Stimulated activated CD4-positive, alpha-beta T cell treated with anti-CD3 and anti-CD28 coated beads, Interleukin-15, amount 100 ng/mL, for 48 hours (primary cell): Measurements from ENCODE around the gene AVPR1B.

ENCODE experiments used
- DNase-seq, 2 donors: peaks; one replicate each; pipeline ENCODE4 v3.0.0-alpha.2; 2020; ENCODE audit warnings: low read depth in 2 of 2

Gene AVPR1B

GRCh38 chr1:206111271-206111927 lies 5.8 kb downstream of the AVPR1B start:
- DNase-seq, result no peak

DNA sequence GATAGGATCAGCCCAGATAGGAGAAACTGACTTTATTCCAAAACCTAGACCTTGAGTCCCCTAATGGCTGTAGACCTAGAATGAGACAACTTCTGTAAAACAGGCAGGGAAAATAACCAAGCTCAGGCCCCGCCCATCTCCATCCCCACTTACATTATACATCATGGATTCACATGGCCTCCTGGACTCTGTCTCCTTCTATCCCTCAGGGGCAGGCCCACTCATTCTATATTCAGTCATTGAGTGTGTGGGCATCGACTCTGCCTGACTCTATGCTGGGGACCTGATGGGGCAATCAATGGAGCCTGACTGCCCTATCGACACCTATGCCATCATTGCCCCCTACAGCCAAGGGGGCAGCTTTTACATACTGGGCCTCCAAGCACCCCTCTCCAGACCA lies 6.4 kb downstream of the AVPR1B start:
- DNase-seq, result no peak

DNA sequence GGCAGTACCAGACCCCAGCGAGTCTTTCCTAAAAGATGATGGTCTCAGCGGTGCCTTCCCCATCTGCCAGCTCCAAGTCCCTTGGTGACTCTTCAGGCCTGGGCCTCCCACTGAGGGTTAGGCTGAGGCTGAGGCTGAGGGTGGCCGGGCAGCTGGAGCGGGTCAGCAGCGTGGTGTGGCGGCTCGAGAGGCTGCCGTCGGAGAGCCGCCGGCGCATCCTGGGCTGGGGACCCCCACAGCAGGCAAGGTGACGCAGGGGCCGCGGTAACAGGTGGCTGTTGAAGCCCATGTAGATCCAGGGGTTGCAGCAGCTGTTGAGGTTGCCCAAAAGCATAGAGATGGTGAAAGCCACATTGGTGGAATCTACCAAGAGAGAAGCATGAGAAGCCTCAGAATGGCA lies 7.0 kb downstream of the AVPR1B start:
- DNase-seq, result no peak

GRCh38 chr1:206109718-206110117 lies 7.5 kb downstream of the AVPR1B start:
- DNase-seq, result no peak

GRCh38 chr1:206108635-206109034 lies 8.6 kb downstream of the AVPR1B start:
- DNase-seq, result no peak

- DNase-seq, result no peak
These were observed 10.0 kb downstream of the AVPR1B start for GRCh38 chr1:206107168-206107544.

GRCh38 chr1:206106328-206107167 lies 10.6 kb downstream of the AVPR1B start:
- peak; percentile 52 to 68 for DNase-seq

DNA sequence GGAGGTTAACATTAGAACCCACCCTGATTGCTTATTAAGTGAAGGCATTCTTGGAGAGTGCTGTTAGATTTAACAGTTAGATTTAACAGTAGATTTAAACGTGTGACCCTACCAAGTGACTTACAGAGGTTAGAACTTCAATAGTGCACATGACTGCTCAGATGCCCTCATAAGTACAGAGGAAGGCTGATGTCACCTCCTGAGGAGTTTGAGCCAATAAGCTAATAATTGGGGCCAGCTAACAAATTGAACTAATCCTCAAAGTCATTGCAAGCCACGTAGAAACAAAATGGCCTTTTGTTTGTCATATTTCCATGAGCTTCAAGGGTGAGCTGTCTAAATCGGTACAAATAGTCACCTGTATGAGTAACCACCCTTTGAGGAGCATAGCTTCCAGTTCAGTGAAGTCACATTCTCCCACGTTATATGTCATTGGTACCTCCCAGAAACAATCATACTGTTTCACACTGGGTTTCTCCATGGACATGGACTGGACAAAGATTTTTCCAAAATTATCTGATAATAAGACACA lies 11.7 kb downstream of the AVPR1B start:
- DNase-seq, result no peak

DNA sequence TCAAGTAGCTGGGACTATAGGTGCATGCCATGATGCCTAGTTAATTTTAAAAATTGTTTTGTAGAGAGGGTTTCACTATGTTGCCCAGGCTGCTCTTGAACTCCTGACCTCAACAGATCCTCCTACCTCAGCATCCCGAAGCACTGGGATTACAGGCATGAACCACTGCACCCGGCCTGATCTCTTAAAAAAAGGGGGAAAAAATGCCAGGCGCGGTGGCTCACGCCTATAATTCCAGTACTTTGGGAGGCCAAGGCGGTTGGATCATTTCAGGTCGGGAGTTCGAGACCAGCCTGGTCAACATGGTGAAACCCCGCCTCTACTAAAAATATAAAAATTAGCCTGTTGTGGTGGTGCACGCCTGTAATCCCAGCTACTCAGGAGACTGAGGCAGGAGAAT lies 13.2 kb downstream of the AVPR1B start:
- no peak for DNase-seq

DNA sequence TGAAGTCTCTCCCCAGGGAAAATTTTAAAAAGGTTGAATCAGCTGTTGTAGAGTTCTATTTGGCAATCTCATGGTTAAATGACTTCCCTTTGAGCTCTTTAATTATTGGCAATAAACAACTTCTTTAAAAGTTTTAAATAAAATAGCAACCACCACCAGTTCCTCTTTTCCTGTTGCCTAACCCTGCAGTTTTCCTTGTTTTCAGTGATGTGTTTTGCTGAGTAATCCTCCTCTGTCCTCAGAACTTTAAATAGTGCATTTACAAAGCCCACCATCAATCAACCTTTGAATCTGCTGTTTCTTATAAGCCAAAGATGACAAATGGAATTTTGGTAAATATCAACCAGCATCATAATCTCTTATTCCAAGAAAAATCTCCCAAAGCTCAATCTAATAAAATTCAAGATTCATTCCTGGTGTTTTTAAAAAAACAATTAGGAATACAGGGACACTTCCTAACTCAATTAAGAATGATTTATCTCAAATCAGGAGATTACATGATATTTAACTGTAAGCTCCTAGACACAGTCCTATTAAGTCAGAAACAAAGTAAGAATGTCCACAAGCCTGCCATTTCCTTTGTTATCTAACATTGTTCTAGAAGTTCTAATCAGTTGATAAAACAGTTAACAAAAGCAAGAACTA lies 14.8 kb downstream of the AVPR1B start:
- no peak for DNase-seq

DNA sequence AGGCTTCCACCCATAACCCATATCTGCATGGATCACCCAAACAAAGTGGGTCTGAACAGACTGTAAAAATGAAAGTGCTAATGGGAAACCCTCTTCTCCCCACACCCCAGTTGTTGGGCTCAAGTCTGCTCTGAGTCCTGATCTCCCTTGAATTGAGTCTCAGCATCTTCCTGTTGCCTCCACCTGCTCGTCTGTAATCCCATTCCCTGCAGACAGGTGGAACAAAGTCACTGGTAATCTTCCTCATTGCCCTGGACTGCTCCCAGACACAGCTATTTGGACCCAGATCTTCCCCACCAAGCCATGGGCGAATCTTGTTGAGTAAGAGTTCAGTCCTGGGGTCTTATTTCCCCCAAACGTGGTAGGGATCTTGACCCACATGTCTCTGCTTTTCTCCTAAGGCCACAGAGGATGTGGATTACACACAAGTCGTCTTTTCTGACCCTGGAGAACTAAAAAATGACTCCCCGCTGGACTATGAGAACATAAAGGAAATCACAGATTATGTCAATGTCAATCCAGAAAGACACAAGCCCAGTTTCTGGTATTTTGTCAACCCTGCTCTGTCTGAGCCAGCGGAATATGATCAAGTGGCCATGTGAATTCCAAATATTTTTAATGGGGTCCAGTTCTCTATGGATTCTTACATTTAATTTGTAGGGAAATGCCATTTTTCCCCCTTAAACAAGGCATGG lies 15.7 kb downstream of the AVPR1B start:
- no peak for DNase-seq

DNA sequence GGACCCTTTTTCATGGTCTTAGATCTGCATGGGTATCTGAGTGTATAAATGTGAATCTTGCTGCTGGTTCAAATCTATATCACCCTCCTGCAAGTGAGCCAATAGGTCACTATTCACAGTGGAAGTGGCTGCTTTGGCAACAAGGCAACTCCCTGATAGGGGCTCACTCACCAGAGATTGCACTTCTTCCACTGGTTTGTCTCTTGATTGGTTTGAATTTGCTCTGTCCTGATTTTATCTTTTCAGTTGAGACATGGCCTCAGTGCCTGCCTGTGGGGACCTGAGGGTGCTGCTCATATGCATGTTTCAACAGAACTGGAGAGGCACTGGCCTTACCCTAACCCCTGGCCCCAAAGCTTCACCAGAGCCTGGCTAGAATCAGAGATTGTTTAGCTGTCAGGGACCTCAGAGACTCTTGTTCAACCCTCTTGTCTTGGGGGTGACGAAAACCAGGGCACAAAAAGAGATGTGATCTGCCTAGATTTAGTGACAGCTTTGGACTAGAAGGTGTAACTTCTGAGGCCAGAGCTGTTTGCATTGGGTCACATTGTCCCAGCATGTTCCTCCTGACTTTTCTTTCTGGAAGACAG lies 16.9 kb downstream of the AVPR1B start:
- no peak for DNase-seq

DNA sequence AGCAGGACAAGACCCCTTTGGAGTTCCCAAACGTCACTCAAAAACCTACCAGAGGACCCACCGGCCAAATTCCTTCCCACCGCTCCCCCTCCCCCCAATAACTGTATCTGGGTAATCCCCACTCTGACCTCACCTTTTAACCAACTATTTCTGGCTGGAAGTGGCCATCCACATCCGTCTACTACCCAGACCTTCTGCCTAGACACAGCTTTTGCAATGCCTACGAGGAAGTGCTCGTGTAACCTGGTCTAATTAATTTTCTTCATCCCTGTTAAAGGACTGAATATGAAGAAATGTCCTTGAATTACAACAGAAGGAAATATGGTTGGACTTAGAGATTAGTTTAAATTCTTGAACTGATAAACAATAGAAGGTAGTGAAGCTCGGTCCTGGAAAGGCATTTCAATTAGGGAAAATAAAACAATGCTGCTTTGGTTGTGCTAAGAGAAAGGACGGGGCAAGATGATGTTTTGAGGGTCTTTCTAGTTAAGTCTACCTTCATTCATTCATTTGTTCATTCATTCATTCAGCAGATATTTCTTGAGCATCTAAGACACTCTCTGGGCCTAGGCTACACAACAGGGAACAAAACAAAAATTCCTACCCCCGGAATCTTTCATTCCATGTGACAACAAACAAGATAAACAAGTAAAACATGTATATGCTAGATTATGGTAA lies 18.8 kb downstream of the AVPR1B start:
- no peak for DNase-seq

GRCh38 chr1:206097381-206097780 lies 19.8 kb downstream of the AVPR1B start:
- DNase-seq, result no peak

DNA sequence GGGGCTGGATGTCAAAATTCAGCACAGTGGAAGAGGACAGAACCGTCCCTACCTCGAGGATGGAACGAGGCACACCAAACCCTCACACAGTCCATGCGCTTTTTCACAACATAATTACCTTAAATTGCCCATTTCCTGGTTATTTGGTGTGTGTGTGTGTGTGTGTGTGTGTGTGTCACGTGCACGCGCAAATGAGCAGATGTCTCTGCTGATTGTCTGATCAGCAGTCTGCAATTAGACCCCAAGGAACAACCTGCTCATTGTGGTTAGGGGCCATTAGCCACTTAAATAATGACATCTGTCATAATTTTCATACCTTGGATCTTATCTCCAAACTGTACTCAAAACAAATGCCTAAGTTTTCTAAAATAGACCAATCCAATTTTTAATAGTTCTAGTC lies 23.2 kb downstream of the AVPR1B start:
- no peak for DNase-seq

DNA sequence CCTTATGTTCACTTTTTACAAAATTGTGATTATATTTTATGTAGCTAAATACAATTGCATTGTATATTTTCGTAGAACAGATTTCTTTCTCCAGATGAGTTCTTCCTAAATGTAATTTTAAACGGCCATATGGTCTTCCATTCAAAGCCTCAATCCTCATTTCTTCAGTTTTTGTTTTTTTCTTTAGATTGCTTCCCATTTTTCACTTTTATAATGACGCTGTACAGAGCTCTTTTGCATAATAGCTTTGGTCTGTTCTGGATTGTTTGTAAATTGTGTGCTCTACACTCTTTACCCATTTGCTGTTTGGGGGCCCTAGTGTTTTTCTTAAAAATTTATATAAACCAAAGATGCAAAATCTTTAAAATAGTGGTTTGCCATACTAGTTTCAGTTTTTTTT lies 27.8 kb downstream of the AVPR1B start:
- DNase-seq, result no peak

DNA sequence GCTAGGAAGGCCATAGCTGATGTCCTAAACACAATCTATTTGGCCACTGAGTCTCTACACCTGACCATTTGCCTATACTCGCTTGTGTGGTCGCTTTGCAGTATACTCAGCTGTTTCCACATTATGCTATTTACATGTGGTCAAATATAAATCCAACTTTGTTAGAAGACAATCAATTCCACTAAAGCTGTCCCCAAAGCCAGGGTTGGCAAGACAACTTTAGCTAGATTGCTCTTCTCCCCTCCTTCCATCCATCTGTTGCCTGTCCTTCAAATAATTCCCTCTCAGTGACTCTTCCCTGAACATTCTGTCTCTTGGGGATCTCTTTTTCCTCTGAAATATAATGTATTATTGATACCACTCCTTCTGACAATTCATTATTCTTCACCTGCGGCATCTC lies 30.1 kb downstream of the AVPR1B start:
- DNase-seq, result no peak

DNA sequence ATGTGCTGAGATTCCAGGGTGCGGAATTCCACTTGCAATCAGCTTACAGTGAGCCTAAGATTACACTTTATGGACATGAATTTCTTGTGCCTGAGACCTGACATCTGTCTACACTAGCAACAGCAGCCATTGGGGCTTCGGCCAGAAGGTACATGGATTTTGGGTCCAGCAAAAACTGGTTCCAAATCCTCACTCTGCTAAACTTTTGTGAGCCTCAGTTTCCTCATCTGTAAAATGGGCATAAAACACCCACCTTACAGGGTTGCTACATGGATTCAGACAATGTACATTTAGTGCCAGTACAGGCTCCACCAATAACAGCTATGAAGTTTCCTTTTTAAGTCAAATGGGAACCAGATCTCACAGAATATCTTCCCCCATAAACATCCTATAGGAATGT lies 33.4 kb downstream of the AVPR1B start:
- no peak for DNase-seq

- DNase-seq, result no peak
These were observed 34.1 kb downstream of the AVPR1B start for GRCh38 chr1:206082831-206083695.

DNA sequence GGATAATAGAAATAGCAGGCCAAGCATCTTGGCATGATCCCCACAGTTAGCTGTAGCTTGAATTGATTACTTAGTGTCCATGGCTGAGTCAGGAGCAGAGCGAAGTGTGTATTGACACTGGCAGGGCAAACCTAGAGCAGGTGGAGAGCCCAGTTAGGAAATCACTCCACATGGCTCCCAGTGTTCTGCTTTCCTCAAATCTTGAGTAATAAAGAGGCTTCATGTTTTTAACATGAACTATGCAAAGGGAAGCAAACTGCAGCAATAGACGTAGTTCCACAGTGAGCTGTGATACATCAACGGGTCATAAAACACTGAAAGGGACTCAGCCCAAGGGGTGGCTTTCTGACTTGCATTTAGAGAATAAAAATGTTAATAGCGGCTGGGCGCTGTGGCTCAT lies 35.3 kb downstream of the AVPR1B start:
- no peak for DNase-seq
